SJCRH30 (cell line): Measurements from ENCODE around the gene PPP1R17. TPM values are rescaled to one million over a fixed set of nuclear protein-coding genes. Genes with fewer than 3 reads are reported as not detected.

ENCODE experiments used
- DNase-seq, 2 experiments: peaks; one replicate each; pipeline ENCODE4 v3.0.0-alpha.2; 2015 to 2020
- H3K27ac ChIP-seq: fragments of 250-450 bp; sonication (Bioruptor Pico); 2 replicates; pipeline ENCODE4 v1.5.1; 2020; ENCODE audit warnings: mild to moderate bottlenecking, moderate library complexity
- H3K27me3 ChIP-seq: fragments of 250-450 bp; sonication (Bioruptor Pico); 2 replicates; pipeline ENCODE4 v1.5.1; 2020; ENCODE audit warnings: mild to moderate bottlenecking, moderate library complexity
- H3K36me3 ChIP-seq: fragments of 250-450 bp; sonication (Bioruptor Pico); 2 replicates; pipeline ENCODE4 v1.5.1; 2020; ENCODE audit warnings: mild to moderate bottlenecking, moderate library complexity
- H3K4me1 ChIP-seq: fragments of 250-450 bp; sonication (Bioruptor Pico); 2 replicates; pipeline ENCODE4 v1.5.1; 2020; ENCODE audit warnings: mild to moderate bottlenecking, moderate library complexity
- H3K4me3 ChIP-seq: fragments of 250-450 bp; sonication (Bioruptor Pico); 2 replicates; pipeline ENCODE4 v1.5.1; 2020; ENCODE audit warnings: mild to moderate bottlenecking, moderate library complexity
- H3K9me3 ChIP-seq: fragments of 250-450 bp; sonication (Bioruptor Pico); replicated peaks from 2 replicates; pipeline ENCODE4 v1.5.1; 2020; ENCODE audit warnings: mild to moderate bottlenecking, moderate library complexity
- total RNA-seq: library from RNA; depleted of rRNA; stranded (reverse); fragments of >200 nt; shearing (Covaris generic); gene quantifications from 2 replicates; pipeline ENCODE4 v1.2.3, GENCODE V29; 2014; rRNA removed

The PPP1R17 gene
- total RNA-seq, 1 experiment from 2014 or later = not detected

DNA sequence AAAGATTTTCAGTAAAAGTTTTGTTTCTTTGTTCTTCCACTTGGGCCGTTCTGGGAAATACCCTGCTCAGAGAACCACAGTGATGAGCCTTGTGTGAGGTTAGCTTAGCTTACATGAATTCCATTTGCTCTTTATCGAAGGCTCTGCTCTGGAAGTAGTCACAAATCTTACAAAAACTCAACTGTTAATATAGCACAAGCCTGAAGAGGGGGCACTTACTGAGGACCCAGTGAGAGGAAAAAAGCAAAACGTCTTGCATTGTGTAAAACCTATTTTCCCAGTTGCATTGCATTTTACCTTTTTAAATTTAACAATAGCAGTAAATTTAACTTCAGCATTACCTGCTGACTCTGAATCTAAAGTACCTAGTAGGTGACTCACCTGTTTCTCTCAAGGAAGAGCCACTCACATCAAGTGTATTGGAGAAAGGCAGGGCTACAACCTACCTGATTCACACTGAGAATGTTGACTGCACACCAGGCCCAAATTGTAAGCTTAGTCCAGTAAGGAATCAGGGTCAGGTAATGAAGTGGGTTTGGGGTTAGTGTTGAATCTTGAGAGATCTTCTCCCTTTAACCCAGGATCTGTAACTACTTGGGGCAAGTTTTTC, 42.3 kb downstream of the PPP1R17 start:
- Histone ChIP-seq H3K36me3 (no peaks in the 10 kb centered on the region), H3K27ac (no peak overlapping the region)
- no peak for DNase-seq

DNA sequence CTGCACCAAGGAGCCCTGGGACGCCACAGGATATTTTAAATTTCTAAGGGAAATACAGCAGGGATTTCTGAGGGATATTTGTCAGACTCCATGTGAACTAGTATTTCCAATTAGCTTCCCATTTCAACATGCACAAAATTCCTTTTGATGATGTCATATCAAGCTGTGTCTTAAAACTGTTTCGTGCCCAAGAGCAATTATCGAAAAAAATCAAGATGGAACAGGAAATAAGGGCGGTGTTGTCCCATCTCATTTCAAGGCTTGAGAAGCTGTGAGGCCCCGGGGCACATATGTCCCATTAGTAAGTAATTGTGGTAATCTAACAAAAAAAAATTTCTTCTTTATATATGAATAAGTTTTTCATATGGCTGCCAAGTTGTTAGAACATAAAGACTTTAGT, 47.4 kb downstream of the PPP1R17 start:
- no peaks in the 10 kb centered on the region for H3K9me3 ChIP-seq
- DNase-seq = no peak
- peaks cover 18% of the 10 kb centered on the region; the same call in 1 of the 2 replicates for H3K27me3 ChIP-seq
- no peak overlapping the region for H3K27ac ChIP-seq
- no peak overlapping the region for H3K4me3 ChIP-seq
- no peaks in the 10 kb centered on the region for H3K36me3 ChIP-seq
- no peaks in the 10 kb centered on the region for H3K4me1 ChIP-seq

More for the DNA sequence above, 42.3 kb downstream of the PPP1R17 start:
- Histone ChIP-seq H3K4me3 (no peak overlapping the region), H3K27me3 (peaks cover 11% of the 10 kb centered on the region; the same call in 1 of the 2 replicates), H3K9me3 (no peaks in the 10 kb centered on the region), H3K4me1 (no peaks in the 10 kb centered on the region)

DNA sequence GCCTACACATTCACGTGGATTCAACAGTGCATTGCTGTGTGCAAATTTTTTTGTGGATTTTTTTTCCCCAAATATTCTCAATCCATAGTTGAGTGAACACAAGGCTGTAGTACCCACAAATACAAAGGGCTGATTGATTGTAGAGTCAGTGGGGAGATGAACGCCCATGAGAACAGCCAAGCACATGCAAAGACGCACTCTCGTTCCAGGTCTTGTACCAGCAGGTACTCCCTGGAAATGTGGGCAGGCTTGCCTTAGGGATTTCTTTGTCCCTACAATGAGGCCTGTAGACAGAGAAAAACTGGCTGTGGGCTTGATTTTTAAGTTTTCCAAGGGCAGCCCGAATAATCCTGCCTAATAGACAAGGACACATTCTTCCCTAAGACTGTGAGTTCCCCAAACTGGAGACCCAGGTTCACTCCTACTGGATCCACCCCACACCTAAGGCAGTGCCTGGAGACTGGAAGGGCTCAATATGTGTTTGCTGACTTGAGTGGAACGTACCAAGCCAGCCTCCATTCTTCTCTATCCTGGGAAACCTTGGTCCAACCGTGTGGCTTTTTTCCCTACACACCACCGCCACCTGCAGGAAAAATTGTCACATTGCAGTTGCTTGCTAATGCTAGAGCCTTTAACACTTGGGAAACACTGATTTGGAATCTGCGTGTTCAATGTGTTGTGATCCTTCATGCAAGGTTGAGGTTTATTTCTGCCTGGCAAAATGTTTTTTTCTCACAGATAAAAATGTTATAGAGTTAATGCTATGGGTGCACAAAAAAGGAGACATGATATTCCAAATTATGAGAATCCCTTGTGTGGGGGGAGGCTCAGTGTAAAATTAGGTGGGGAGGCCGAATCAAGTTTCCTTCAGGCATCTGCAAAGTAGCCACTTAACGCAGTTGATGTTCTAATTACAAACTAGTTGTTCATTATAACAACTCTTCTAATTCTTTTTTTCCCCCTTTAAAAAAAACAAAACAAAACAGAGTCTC, 49.3 kb downstream of the PPP1R17 start:
- Histone ChIP-seq H3K4me3 (no peak overlapping the region), H3K27me3 (peaks cover 14% of the 10 kb centered on the region; the same call in 1 of the 2 replicates)
- DNase-seq = peak; percentile 38 to 83

DNA sequence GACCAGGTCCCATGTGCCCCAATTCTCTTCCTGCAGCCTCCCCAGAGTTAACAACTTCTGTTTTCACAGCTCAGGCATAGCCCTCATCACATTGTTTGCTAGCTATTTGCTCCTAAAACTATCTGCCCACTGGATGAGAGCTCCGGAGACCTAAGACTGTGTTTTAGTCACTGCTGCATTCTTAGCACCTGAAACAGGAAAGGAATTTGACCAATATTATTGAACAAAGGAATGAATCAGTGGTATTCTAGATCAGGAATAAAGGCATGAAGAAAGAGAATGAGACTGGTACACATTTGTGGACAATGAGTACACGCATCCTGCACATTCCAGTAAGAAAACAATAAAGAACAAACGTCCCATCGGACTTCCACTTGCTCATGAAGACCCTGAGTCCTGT, 54.8 kb downstream of the PPP1R17 start:
- DNase-seq = no peak
- Histone ChIP-seq H3K27ac (no peak overlapping the region), H3K9me3 (no peaks in the 10 kb centered on the region), H3K4me3 (no peak overlapping the region), H3K27me3 (peaks cover 6% of the 10 kb centered on the region; the same call in 1 of the 2 replicates), H3K4me1 (no peaks in the 10 kb centered on the region), H3K36me3 (no peaks in the 10 kb centered on the region)

More for the DNA sequence above, 49.3 kb downstream of the PPP1R17 start:
- Histone ChIP-seq H3K36me3 (no peaks in the 10 kb centered on the region), H3K27ac (no peak overlapping the region), H3K4me1 (no peaks in the 10 kb centered on the region), H3K9me3 (no peaks in the 10 kb centered on the region)

DNA sequence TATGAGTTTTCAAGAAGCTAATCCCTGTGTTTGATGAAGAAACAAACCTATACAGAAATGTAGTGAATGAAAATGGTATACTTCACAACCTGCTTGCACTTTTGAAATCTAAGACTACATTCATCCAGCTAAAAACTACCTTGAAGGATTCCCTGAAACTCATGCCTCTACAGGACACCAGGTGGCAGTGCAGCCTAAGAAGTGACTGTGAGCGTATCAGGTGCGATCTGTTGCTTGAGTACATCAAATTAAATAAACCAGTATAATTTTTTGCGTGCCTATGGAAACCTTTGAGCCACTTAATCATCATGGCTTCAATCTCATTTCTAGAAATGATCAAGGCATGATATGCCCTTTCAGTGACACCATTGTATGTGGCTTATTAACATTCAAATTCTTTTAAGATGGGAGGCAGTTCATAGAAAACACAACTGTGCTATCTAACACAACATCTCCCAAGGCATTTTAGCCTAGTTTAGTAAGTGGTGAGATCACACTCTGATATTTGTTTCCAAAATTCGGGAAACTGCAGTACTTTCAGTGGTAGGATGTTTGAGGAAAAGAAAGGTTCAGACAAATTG, 57.4 kb downstream of the PPP1R17 start:
- H3K27me3 ChIP-seq = peaks cover 6% of the 10 kb centered on the region; the same call in 1 of the 2 replicates
- H3K9me3 ChIP-seq = no peaks in the 10 kb centered on the region
- no peak overlapping the region for H3K27ac ChIP-seq
- DNase-seq = peak; percentile 34 to 72
- no peaks in the 10 kb centered on the region for H3K36me3 ChIP-seq
- H3K4me1 ChIP-seq = no peaks in the 10 kb centered on the region
- H3K4me3 ChIP-seq = no peak overlapping the region

DNA sequence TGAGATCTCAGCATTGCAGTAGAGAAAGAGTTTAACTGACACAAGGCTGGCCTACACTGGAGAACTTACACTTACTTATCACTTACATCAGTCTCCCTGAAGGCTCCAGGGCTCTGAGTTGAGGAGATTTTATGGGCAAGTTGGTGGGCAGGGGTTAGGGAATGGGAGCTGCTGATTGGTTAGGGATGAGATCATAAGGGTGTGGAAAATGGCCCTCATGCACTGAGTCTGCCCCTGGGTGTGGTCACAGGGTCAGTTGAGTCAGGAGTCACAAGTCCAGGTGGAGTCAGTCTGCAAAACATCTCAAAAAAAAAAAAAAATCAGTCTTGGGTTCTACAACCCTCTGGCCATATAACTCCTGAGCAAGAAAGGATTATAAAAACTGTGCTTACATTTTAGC, 60.5 kb downstream of the PPP1R17 start:
- H3K27me3 ChIP-seq = peaks cover 3% of the 10 kb centered on the region; the same call in 1 of the 2 replicates
- no peaks in the 10 kb centered on the region for H3K4me1 ChIP-seq
- no peak overlapping the region for H3K27ac ChIP-seq
- H3K36me3 ChIP-seq = no peaks in the 10 kb centered on the region
- H3K9me3 ChIP-seq = no peaks in the 10 kb centered on the region
- DNase-seq = no peak
- H3K4me3 ChIP-seq = no peak overlapping the region

DNA sequence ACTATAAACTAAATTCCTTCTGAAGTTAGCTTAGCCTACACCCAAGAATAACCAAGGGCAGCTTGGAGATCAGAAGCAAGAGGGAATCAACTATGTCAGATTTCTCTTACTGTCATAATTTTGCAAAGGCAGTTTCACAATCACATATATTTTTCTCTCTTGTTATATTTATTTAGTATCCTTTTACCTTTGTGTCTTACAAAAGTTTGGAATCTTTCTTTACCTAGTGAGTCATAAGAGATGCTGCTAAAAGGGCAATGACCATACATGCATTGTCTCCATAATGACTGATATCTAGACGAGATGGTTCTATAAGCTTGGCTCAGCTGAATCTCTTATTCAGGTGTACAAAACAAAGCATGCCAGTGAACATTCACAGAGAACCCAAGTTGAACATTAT, 61.1 kb downstream of the PPP1R17 start:
- H3K9me3 ChIP-seq = no peaks in the 10 kb centered on the region
- peaks cover 5% of the 10 kb centered on the region for H3K27me3 ChIP-seq
- H3K4me1 ChIP-seq = no peaks in the 10 kb centered on the region
- no peak overlapping the region for H3K27ac ChIP-seq
- DNase-seq = no peak
- no peaks in the 10 kb centered on the region for H3K36me3 ChIP-seq
- no peak overlapping the region for H3K4me3 ChIP-seq

DNA sequence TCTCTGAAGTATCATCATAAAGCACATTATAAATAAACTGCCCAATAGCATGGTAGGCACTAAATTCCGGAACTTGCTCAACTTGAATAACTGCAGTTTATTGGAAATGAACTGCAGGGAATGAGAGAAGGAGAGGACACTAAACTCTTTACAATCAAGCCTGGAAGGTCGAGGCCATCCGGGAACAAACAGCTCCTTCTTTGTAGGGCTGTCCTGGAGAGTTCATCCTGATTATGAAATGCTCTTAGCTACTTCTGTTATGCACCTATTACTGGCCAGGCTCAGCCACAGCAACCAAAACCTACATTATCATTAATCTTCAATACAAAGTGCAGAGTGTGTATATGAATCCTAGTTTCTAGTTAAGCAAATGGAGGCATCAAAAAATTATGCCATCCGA, 64.7 kb downstream of the PPP1R17 start:
- Histone ChIP-seq H3K36me3 (no peaks in the 10 kb centered on the region), H3K4me1 (no peaks in the 10 kb centered on the region), H3K4me3 (no peak overlapping the region), H3K27me3 (peaks cover 9% of the 10 kb centered on the region; the same call in 1 of the 2 replicates), H3K9me3 (no peaks in the 10 kb centered on the region), H3K27ac (no peak overlapping the region)
- no peak for DNase-seq

Other genes with a start within 250 kb of the PPP1R17 start
- not detected in 2 replicates for gene ITPRID1, start 173.1 kb upstream of the PPP1R17 start, total RNA-seq